HFFc6 (cell line): ENCODE measurements around the gene PHLDA3. TPM values are rescaled to one million over a fixed set of nuclear protein-coding genes. Genes with fewer than 3 reads are reported as not detected.

Source experiments
- DNase-seq: peaks from one replicate; pipeline ENCODE4 v3.0.0-alpha.2; 2018
- H3K27ac Mint-ChIP-seq: 2 replicates; pipeline ENCODE4 v1.8.0; 2020; ENCODE audit warnings: mild to moderate bottlenecking, mixed read lengths
- H3K27me3 Mint-ChIP-seq: 2 replicates; pipeline ENCODE4 v1.8.0; 2021; ENCODE audit warnings: mild to moderate bottlenecking, moderate library complexity, mixed read lengths; ENCODE audit not compliant: insufficient read depth
- H3K36me3 Mint-ChIP-seq: 2 replicates; pipeline ENCODE4 v1.8.0; 2021; ENCODE audit warnings: low read depth, mixed read lengths
- H3K4me1 Mint-ChIP-seq: 2 replicates; pipeline ENCODE4 v1.8.0; 2020; ENCODE audit warnings: low read depth, mixed read lengths
- H3K4me3 Mint-ChIP-seq: 2 replicates; pipeline ENCODE4 v1.8.0; 2020; ENCODE audit warnings: mild to moderate bottlenecking, moderate library complexity, mixed read lengths
- H3K9me3 Mint-ChIP-seq: 2 replicates; pipeline ENCODE4 v1.8.0; 2020; ENCODE audit warnings: mild to moderate bottlenecking, mixed read lengths
- CTCF ChIP-seq: fragments of 200-600 bp; sonication (generic); IDR thresholded peaks from 2 replicates; pipeline ENCODE4 v1.5.0; 2021; ENCODE audit warnings: antibody characterized with exemption, mild to moderate bottlenecking
- total RNA-seq, 6 experiments: library from RNA; stranded (reverse); fragmentation: NEBNext Ultra II Directional; extraction: Animal tissue kit (Norgen Biotek cat#: 25700); gene quantifications; 2 replicates in 1 of 6; 3 replicates in 5 of 6; pipeline ENCODE4 v1.2.3, GENCODE V29; 2021

PHLDA3 gene
- total RNA-seq, 6 experiments from 2014 or later = 101 to 113 (median 108) TPM

DNA sequence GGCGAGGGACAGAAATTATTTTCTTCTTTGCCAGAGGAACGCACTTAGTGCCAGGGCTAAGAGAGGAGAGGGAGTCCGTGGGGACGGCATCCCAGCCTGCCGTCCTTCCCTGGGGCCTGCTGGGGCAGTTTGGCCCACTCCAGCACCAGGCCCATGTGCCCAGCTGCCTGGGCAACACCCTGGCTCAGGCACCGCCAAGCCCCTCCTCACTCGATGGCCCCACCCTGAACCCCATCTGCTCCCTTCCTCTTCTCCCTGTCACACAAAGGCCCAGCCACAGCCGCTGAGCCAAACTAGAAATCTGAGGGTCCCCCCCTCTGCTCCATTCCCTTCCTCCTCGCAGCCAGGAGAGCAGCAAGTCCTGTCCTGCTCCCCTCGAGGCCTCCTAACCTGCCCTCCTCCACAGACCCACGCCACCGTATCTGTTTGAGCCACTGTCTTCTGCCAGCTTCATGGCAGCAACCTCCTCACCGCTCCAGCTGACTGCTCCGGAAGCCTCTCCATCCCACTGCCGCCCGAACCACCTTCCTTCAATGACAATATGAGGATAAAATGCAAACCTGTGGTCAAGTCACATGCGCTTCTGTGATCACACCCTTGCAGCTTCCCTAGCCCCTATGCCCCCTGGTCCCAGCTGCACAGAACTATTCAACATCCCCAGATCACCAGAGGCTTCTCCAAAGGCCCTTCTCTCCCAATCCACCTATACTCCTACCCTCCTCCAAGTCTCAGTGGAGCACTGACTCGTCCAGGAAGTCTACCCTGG is 39.1 kb downstream of the PHLDA3 start:
- no peaks in the 10 kb centered on the region for H3K4me1 Mint-ChIP-seq
- DNase-seq = no peak
- H3K4me3 Mint-ChIP-seq = no peak overlapping the region
- H3K27ac Mint-ChIP-seq = no peak overlapping the region
- no peaks in the 10 kb centered on the region for H3K36me3 Mint-ChIP-seq
- no peak for TF ChIP-seq CTCF
- peaks cover 27% of the 10 kb centered on the region for H3K27me3 Mint-ChIP-seq
- H3K9me3 Mint-ChIP-seq = no peaks in the 10 kb centered on the region

DNA sequence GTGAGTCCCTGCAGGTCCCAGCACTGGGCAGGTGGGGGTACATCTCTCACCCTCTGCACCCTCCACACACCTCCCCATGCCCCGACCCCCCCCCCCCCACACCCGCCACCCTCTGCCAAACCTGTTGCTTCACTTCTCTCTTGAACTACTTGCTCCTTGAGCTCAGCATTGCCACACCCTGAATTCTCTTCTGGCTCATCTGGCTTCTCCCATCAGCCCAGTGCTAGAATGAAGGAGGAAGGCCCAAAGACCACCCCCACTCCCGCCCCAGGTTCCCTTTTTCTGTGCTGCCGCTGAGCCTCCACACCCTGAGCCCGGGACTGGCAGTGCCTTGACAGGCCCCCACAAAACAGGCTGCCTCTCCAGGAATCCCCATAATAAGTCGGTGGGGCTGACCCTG is 41.0 kb downstream of the PHLDA3 start:
- Mint-ChIP-seq H3K27me3 (peaks cover 27% of the 10 kb centered on the region), H3K36me3 (no peaks in the 10 kb centered on the region), H3K9me3 (no peaks in the 10 kb centered on the region; the same call in 1 of the 2 replicates), H3K4me1 (no peaks in the 10 kb centered on the region), H3K4me3 (no peak overlapping the region), H3K27ac (no peak overlapping the region)
- TF ChIP-seq CTCF = no peak
- DNase-seq = no peak

DNA sequence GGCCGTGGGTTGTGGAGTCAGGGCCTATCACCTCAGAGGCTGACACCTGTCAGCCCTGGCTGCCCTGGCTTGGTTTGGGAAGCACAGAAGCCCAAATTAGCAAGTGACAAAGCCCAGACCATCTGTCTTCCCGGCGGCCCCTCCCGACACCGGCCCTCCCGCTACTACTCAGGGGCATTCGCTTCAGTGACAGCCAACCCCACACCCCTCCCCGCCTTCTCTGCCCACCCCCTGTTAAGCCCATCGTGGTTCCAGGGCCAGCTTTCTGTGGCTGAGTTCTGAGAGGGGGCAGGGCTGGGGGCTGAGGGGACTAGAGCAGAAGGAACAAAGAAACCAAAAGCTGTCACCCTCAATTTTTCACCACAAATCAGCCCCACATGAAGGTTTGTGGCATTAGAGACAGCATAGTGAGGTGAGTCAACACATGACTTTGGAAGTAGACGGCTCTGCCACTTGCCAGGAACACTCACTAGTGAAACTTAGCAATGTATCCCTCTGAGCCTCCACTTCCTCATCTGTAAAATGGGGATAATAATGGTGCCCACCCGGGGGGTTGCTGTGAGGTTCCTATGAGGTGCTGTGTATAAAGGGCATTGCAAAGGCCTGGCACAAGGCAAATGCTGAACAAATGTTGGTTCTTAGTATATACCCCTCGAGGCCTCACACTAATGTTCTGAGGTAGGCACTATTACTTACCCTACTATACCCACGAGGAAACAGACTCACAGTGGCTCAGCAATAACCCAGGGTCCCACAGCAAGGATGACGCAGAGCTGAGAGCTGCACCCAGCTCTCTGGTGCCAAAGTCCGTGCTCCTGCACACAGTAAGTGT is 42.3 kb downstream of the PHLDA3 start:
- Mint-ChIP-seq H3K4me1 (no peaks in the 10 kb centered on the region), H3K36me3 (no peaks in the 10 kb centered on the region), H3K27ac (no peak overlapping the region), H3K4me3 (no peak overlapping the region), H3K27me3 (peaks cover 32% of the 10 kb centered on the region), H3K9me3 (no peaks in the 10 kb centered on the region; the same call in 1 of the 2 replicates)
- TF ChIP-seq CTCF = no peak
- no peak for DNase-seq

- no peaks in the 10 kb centered on the region for H3K36me3 Mint-ChIP-seq
- DNase-seq = no peak
- H3K27ac Mint-ChIP-seq = no peak overlapping the region
- TF ChIP-seq CTCF = no peak
- no peaks in the 10 kb centered on the region; the same call in 1 of the 2 replicates for H3K9me3 Mint-ChIP-seq
- H3K27me3 Mint-ChIP-seq = peaks cover 21% of the 10 kb centered on the region
- H3K4me3 Mint-ChIP-seq = no peak overlapping the region
- peaks cover 11% of the 10 kb centered on the region for H3K4me1 Mint-ChIP-seq
Observed at GRCh38 chr1:201424146-201424545, 44.8 kb downstream of the PHLDA3 start.

- Mint-ChIP-seq H3K4me3 (no peak overlapping the region), H3K27ac (no peak overlapping the region), H3K27me3 (peaks cover 17% of the 10 kb centered on the region), H3K4me1 (peaks cover 11% of the 10 kb centered on the region), H3K36me3 (no peaks in the 10 kb centered on the region), H3K9me3 (no peaks in the 10 kb centered on the region; the same call in 1 of the 2 replicates)
- no peak for TF ChIP-seq CTCF
- no peak for DNase-seq
Observed at GRCh38 chr1:201423655-201424054, 45.3 kb downstream of the PHLDA3 start.
